HepG2 (cell line): ENCODE results near the gene RASAL1.

Experiments
- GABPA ChIP-seq, 2 experiments: IDR thresholded peaks; 2 replicates each; pipeline ENCODE4 v1.6.1; 2011 to 2016; ENCODE audit warnings: low read depth in 2 of 2, low read length in 1 of 2, missing biosample characterization in 1 of 2, missing genetic modification characterization in 1 of 2
- MAFK ChIP-seq, 2 experiments: IDR thresholded peaks in 1 of 2; conservative IDR thresholded peaks in 1 of 2; 2 replicates each; pipeline ENCODE4 v1.6.1; 2011; ENCODE audit warnings: improper control_type of control experiment in 2 of 2, low read length in 2 of 2
- POLR2A ChIP-seq, 2 experiments: IDR thresholded peaks; 2 replicates each; pipeline ENCODE4 v1.6.1; 2011; ENCODE audit warnings: low read depth in 2 of 2, low read length in 2 of 2, mild to moderate bottlenecking in 1 of 2, moderate library complexity in 1 of 2; ENCODE audit not compliant: insufficient read depth in 1 of 2
- POLR2AphosphoS5 ChIP-seq: IDR thresholded peaks from 2 replicates; pipeline ENCODE4 v1.6.1; 2012; ENCODE audit warnings: low read depth, low read length
- RBM22 ChIP-seq: fragments of 200-400 bp; formaldehyde crosslinking; optimal IDR thresholded peaks from 2 replicates; pipeline ENCODE3; 2017; ENCODE audit warnings: mild to moderate bottlenecking, low read length, moderate library complexity
- TAF15 ChIP-seq: fragments of 200-400 bp; formaldehyde crosslinking; IDR thresholded peaks from one replicate; pipeline ENCODE4 v1.6.1; 2018; ENCODE audit warnings: mild to moderate bottlenecking, low read depth, low read length; ENCODE audit not compliant: poor library complexity, severe bottlenecking
- ZNF253 ChIP-seq: sonication (generic); formaldehyde crosslinking; IDR thresholded peaks from 2 replicates; pipeline ENCODE4 v1.8.0; 2022; ENCODE audit warnings: mild to moderate bottlenecking, missing genetic modification reagents, borderline replicate concordance
- ZNF263 ChIP-seq: sonication (generic); formaldehyde crosslinking; IDR thresholded peaks from 2 replicates; pipeline ENCODE4 v1.4.0; 2020; ENCODE audit warnings: missing genetic modification reagents
- ZZZ3 ChIP-seq: sonication (generic); formaldehyde crosslinking; IDR thresholded peaks from 2 replicates; pipeline ENCODE4 v1.4.0; 2020; ENCODE audit warnings: missing genetic modification reagents, mild to moderate bottlenecking, borderline replicate concordance
- TF ChIP-seq, protein P1 (sequence below): sonication (generic); formaldehyde crosslinking; IDR thresholded peaks from 2 replicates; pipeline ENCODE4 v1.4.0; 2020; ENCODE audit warnings: low read depth, missing genetic modification reagents
- TF ChIP-seq, protein P2 (sequence below): sonication (generic); formaldehyde crosslinking; IDR thresholded peaks from 2 replicates; pipeline ENCODE4 v1.5.0; 2020; ENCODE audit warnings: mild to moderate bottlenecking, missing genetic modification reagents, moderate library complexity
- TF ChIP-seq, protein P3 (sequence below): sonication (generic); formaldehyde crosslinking; IDR thresholded peaks from 2 replicates; pipeline ENCODE4 v1.9.0; 2021; ENCODE audit warnings: missing genetic modification reagents, borderline replicate concordance
- TF ChIP-seq, protein P4 (sequence below): sonication (generic); formaldehyde crosslinking; IDR thresholded peaks from 2 replicates; pipeline ENCODE4 v1.4.0; 2020; ENCODE audit warnings: missing genetic modification reagents, borderline replicate concordance
- TF ChIP-seq, protein P5 (sequence below): sonication (generic); formaldehyde crosslinking; IDR thresholded peaks from 2 replicates; pipeline ENCODE4 v1.4.0; 2020; ENCODE audit warnings: missing genetic modification reagents

DNA sequence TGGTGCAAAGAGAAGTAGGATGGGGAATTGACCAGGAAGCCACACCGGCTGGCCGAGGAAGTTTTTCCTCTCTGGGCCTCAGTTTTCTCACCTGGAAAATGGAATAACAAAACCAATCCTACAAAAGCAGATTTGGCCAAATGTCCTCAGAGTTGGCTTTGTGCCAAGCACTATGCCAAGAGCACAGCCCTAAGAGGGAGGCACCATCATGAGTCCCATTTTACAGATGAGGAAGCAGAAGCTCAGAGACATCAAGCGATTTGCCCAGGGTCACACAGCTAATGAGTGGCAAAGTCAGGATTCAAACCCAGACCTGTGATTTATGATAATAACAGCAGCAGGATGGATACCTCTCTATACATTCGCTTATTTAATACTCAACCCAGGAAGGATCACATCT lies 27.3 kb downstream of the RASAL1 start:
- TF ChIP-seq, protein P1, sequence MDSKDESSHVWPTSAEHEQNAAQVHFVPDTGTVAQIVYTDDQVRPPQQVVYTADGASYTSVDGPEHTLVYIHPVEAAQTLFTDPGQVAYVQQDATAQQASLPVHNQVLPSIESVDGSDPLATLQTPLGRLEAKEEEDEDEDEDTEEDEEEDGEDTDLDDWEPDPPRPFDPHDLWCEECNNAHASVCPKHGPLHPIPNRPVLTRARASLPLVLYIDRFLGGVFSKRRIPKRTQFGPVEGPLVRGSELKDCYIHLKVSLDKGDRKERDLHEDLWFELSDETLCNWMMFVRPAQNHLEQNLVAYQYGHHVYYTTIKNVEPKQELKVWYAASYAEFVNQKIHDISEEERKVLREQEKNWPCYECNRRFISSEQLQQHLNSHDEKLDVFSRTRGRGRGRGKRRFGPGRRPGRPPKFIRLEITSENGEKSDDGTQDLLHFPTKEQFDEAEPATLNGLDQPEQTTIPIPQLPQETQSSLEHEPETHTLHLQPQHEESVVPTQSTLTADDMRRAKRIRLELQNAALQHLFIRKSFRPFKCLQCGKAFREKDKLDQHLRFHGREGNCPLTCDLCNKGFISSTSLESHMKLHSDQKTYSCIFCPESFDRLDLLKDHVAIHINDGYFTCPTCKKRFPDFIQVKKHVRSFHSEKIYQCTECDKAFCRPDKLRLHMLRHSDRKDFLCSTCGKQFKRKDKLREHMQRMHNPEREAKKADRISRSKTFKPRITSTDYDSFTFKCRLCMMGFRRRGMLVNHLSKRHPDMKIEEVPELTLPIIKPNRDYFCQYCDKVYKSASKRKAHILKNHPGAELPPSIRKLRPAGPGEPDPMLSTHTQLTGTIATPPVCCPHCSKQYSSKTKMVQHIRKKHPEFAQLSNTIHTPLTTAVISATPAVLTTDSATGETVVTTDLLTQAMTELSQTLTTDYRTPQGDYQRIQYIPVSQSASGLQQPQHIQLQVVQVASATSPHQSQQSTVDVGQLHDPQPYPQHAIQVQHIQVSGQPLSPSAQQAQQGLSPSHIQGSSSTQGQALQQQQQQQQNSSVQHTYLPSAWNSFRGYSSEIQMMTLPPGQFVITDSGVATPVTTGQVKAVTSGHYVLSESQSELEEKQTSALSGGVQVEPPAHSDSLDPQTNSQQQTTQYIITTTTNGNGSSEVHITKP (CRISPR knock-in tag): no peak
- TF ChIP-seq, protein P2, sequence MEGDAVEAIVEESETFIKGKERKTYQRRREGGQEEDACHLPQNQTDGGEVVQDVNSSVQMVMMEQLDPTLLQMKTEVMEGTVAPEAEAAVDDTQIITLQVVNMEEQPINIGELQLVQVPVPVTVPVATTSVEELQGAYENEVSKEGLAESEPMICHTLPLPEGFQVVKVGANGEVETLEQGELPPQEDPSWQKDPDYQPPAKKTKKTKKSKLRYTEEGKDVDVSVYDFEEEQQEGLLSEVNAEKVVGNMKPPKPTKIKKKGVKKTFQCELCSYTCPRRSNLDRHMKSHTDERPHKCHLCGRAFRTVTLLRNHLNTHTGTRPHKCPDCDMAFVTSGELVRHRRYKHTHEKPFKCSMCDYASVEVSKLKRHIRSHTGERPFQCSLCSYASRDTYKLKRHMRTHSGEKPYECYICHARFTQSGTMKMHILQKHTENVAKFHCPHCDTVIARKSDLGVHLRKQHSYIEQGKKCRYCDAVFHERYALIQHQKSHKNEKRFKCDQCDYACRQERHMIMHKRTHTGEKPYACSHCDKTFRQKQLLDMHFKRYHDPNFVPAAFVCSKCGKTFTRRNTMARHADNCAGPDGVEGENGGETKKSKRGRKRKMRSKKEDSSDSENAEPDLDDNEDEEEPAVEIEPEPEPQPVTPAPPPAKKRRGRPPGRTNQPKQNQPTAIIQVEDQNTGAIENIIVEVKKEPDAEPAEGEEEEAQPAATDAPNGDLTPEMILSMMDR: no peak
- no peak for TF ChIP-seq ZNF253 (CRISPR knock-in tag)
- no peak for TF ChIP-seq ZNF263 (CRISPR knock-in tag)
- no peak for TF ChIP-seq POLR2A (IDR thresholded peaks at IDR 0.05; ENCODE audit: insufficient read depth in 1 of 2, low read depth in 2 of 2, low read length in 2 of 2)
- no peak for TF ChIP-seq POLR2AphosphoS5
- TF ChIP-seq, protein P3, sequence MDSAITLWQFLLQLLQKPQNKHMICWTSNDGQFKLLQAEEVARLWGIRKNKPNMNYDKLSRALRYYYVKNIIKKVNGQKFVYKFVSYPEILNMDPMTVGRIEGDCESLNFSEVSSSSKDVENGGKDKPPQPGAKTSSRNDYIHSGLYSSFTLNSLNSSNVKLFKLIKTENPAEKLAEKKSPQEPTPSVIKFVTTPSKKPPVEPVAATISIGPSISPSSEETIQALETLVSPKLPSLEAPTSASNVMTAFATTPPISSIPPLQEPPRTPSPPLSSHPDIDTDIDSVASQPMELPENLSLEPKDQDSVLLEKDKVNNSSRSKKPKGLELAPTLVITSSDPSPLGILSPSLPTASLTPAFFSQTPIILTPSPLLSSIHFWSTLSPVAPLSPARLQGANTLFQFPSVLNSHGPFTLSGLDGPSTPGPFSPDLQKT (CRISPR knock-in tag): no peak
- TF ChIP-seq, protein P4, sequence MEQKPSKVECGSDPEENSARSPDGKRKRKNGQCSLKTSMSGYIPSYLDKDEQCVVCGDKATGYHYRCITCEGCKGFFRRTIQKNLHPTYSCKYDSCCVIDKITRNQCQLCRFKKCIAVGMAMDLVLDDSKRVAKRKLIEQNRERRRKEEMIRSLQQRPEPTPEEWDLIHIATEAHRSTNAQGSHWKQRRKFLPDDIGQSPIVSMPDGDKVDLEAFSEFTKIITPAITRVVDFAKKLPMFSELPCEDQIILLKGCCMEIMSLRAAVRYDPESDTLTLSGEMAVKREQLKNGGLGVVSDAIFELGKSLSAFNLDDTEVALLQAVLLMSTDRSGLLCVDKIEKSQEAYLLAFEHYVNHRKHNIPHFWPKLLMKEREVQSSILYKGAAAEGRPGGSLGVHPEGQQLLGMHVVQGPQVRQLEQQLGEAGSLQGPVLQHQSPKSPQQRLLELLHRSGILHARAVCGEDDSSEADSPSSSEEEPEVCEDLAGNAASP: no peak
- TF ChIP-seq, protein P5, sequence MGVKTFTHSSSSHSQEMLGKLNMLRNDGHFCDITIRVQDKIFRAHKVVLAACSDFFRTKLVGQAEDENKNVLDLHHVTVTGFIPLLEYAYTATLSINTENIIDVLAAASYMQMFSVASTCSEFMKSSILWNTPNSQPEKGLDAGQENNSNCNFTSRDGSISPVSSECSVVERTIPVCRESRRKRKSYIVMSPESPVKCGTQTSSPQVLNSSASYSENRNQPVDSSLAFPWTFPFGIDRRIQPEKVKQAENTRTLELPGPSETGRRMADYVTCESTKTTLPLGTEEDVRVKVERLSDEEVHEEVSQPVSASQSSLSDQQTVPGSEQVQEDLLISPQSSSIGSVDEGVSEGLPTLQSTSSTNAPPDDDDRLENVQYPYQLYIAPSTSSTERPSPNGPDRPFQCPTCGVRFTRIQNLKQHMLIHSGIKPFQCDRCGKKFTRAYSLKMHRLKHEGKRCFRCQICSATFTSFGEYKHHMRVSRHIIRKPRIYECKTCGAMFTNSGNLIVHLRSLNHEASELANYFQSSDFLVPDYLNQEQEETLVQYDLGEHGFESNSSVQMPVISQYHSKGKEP (CRISPR knock-in tag): no peak
- no peak for TF ChIP-seq ZZZ3 (CRISPR knock-in tag)
- no peak for TF ChIP-seq TAF15
- TF ChIP-seq GABPA (IDR thresholded peaks at IDR 0.05; ENCODE audit: low read depth, low read length): no peak
- no peak for TF ChIP-seq GABPA (CRISPR knock-in tag; IDR thresholded peaks at IDR 0.05; ENCODE audit: low read depth)
- TF ChIP-seq MAFK (conservative IDR thresholded peaks at IDR 0.05 in 1 of 2, IDR thresholded peaks at IDR 0.05 in 1 of 2; ENCODE audit: low read length in 2 of 2): no peak
- TF ChIP-seq RBM22: no peak
